ENCODE data around the gene ZNF799. TPM values are rescaled to one million over a fixed set of nuclear protein-coding genes. Genes with fewer than 3 reads are reported as not detected.
"Not testable (repeated sequence)": the region's sequence is repeated elsewhere in the genome, so short reads cannot be mapped to it uniquely, and the experiment has no call there.

ZNF799 gene
- total RNA-seq, 1 experiment from 2014 or later, result 7.5 TPM

- DNase-seq (ENCODE audit: low spot score), result no peak
Measured at GRCh38 chr19:12364391-12365235, 36.5 kb downstream of the ZNF799 start.

- DNase-seq (ENCODE audit: low spot score), result not testable (repeated sequence)
Measured at GRCh38 chr19:12362236-12362635, 38.8 kb downstream of the ZNF799 start.

- DNase-seq (ENCODE audit: low spot score), result no peak
Measured at GRCh38 chr19:12353375-12353774, 47.7 kb downstream of the ZNF799 start.

GRCh38 chr19:12350890-12351197 is 50.2 kb downstream of the ZNF799 start:
- no peak for DNase-seq (ENCODE audit: low spot score)

GRCh38 chr19:12350185-12350889 is 50.7 kb downstream of the ZNF799 start:
- DNase-seq (ENCODE audit: low spot score), result no peak

GRCh38 chr19:12346896-12347295 is 54.2 kb downstream of the ZNF799 start:
- DNase-seq (ENCODE audit: low spot score), result no peak

GRCh38 chr19:12345197-12345596 is 55.9 kb downstream of the ZNF799 start:
- DNase-seq (ENCODE audit: low spot score), result no peak

Other genes with a start within 250 kb of the ZNF799 start
- gene ZNF625, start 244.5 kb downstream of the ZNF799 start, total RNA-seq (2014; rRNA removed; shearing (Covaris generic)), result 7.7 and 14.5 TPM in 2 replicates
- 8.8 and 16.1 TPM in 2 replicates for gene ZNF136, start 238.2 kb downstream of the ZNF799 start, total RNA-seq (2014; rRNA removed; shearing (Covaris generic))
- gene ZNF44, start 106.4 kb downstream of the ZNF799 start, total RNA-seq (2014; rRNA removed; shearing (Covaris generic)), result 8.7 and 9.6 TPM in 2 replicates
- not detected in 2 replicates for gene ZNF563, start 67.6 kb downstream of the ZNF799 start, total RNA-seq (2014; rRNA removed; shearing (Covaris generic))
- gene ZNF442, start 35.6 kb downstream of the ZNF799 start, total RNA-seq (2014; rRNA removed; shearing (Covaris generic)), result 1.9 and 2.4 TPM in 2 replicates
- gene ZNF443, start 39.8 kb upstream of the ZNF799 start, total RNA-seq (2014; rRNA removed; shearing (Covaris generic)), result 5.4 and 5.6 TPM in 2 replicates
- gene ZNF709, start 83.5 kb upstream of the ZNF799 start, total RNA-seq (2014; rRNA removed; shearing (Covaris generic)), result 2.1 and 2.2 TPM in 2 replicates
- gene ZNF564, start 150.2 kb upstream of the ZNF799 start, total RNA-seq (2014; rRNA removed; shearing (Covaris generic)), result 6.7 TPM in 2 replicates
- gene ZNF490, start 209.5 kb upstream of the ZNF799 start, total RNA-seq (2014; rRNA removed; shearing (Covaris generic)), result 4.7 and 6.9 TPM in 2 replicates
- 10.5 and 29.2 TPM in 2 replicates for gene ZNF791, start 209.6 kb upstream of the ZNF799 start, total RNA-seq (2014; rRNA removed; shearing (Covaris generic))

Measured in A172 (cell line).